Glutamatergic neuron (in vitro differentiated cells): ENCODE results near the gene TFR2. TPM values are rescaled to one million over a fixed set of nuclear protein-coding genes. Genes with fewer than 3 reads are reported as not detected.

Experiments
- DNase-seq: peaks from one replicate; pipeline ENCODE4 v3.0.0; 2022
- H3K27ac Mint-ChIP-seq: one replicate; pipeline ENCODE4 v1.8.0; 2020; ENCODE audit warnings: mild to moderate bottlenecking, mixed read lengths, inconsistent platforms; ENCODE audit not compliant: unreplicated experiment
- H3K27me3 Mint-ChIP-seq: one replicate; pipeline ENCODE4 v1.8.0; 2020; ENCODE audit warnings: mild to moderate bottlenecking, moderate library complexity, mixed read lengths, inconsistent platforms; ENCODE audit not compliant: unreplicated experiment
- H3K36me3 Mint-ChIP-seq: one replicate; pipeline ENCODE4 v1.8.0; 2020; ENCODE audit warnings: mild to moderate bottlenecking, mixed read lengths, inconsistent platforms; ENCODE audit not compliant: unreplicated experiment
- H3K4me1 Mint-ChIP-seq: one replicate; pipeline ENCODE4 v1.8.0; 2020; ENCODE audit warnings: mild to moderate bottlenecking, low read depth, mixed read lengths, inconsistent platforms; ENCODE audit not compliant: unreplicated experiment
- H3K4me3 Mint-ChIP-seq: one replicate; pipeline ENCODE4 v1.8.0; 2020; ENCODE audit warnings: mild to moderate bottlenecking, mixed read lengths, inconsistent platforms; ENCODE audit not compliant: unreplicated experiment
- H3K9me3 Mint-ChIP-seq: one replicate; pipeline ENCODE4 v1.8.0; 2020; ENCODE audit warnings: mild to moderate bottlenecking, moderate library complexity, mixed read lengths, inconsistent platforms; ENCODE audit not compliant: unreplicated experiment
- CTCF ChIP-seq: fragments of 200-600 bp; sonication (generic); IDR thresholded peaks from one replicate; pipeline ENCODE4 v1.5.0; 2021; ENCODE audit not compliant: partially characterized antibody, unreplicated experiment
- total RNA-seq: library from RNA; stranded (reverse); fragmentation: NEBNext Ultra II Directional; extraction: Animal tissue kit (Norgen Biotek cat#: 25700); gene quantifications from one replicate; pipeline ENCODE4 v1.2.1, GENCODE V29; 2021; ENCODE audit not compliant: unreplicated experiment

TFR2 gene
- total RNA-seq, 1 donor from 2014 or later: 5.1 TPM

- H3K9me3 Mint-ChIP-seq: peaks cover 11% of the 10 kb centered on the region
- DNase-seq: no peak
- peaks cover 10% of the 10 kb centered on the region for H3K4me1 Mint-ChIP-seq
- no peak overlapping the region for H3K4me3 Mint-ChIP-seq
- H3K27ac Mint-ChIP-seq: no peak overlapping the region
- H3K36me3 Mint-ChIP-seq: peaks cover 4% of the 10 kb centered on the region
- TF ChIP-seq CTCF: no peak
- peaks cover 12% of the 10 kb centered on the region for H3K27me3 Mint-ChIP-seq
These were observed 43.2 kb upstream of the TFR2 start for GRCh38 chr7:100684534-100685042.

- Mint-ChIP-seq H3K4me1 (peaks cover 7% of the 10 kb centered on the region), H3K4me3 (no peak overlapping the region), H3K9me3 (peaks cover 12% of the 10 kb centered on the region), H3K27me3 (peaks cover 13% of the 10 kb centered on the region), H3K27ac (no peak overlapping the region), H3K36me3 (peaks cover 4% of the 10 kb centered on the region)
- no peak for TF ChIP-seq CTCF
- no peak for DNase-seq
These were observed 42.5 kb upstream of the TFR2 start for GRCh38 chr7:100683659-100684533.

- H3K36me3 Mint-ChIP-seq: peaks cover 4% of the 10 kb centered on the region
- no peak for DNase-seq
- TF ChIP-seq CTCF: no peak
- H3K27me3 Mint-ChIP-seq: peaks cover 11% of the 10 kb centered on the region
- H3K4me1 Mint-ChIP-seq: peaks cover 5% of the 10 kb centered on the region
- no peak overlapping the region for H3K4me3 Mint-ChIP-seq
- H3K9me3 Mint-ChIP-seq: peaks cover 10% of the 10 kb centered on the region
- no peak overlapping the region for H3K27ac Mint-ChIP-seq
These were observed 41.8 kb upstream of the TFR2 start for GRCh38 chr7:100682991-100683658.

GRCh38 chr7:100682228-100682741 lies 40.9 kb upstream of the TFR2 start:
- H3K9me3 Mint-ChIP-seq: peaks cover 10% of the 10 kb centered on the region

More at GRCh38 chr7:100682228-100682741, 40.9 kb upstream of the TFR2 start:
- peaks cover 5% of the 10 kb centered on the region for H3K4me1 Mint-ChIP-seq
- no peak for DNase-seq
- no peak overlapping the region for H3K4me3 Mint-ChIP-seq
- peaks cover 4% of the 10 kb centered on the region for H3K36me3 Mint-ChIP-seq
- H3K27me3 Mint-ChIP-seq: peaks cover 11% of the 10 kb centered on the region
- no peak for TF ChIP-seq CTCF
- H3K27ac Mint-ChIP-seq: no peak overlapping the region
